ENCODE measurements around the gene ANTXR1. TPM values are rescaled to one million over a fixed set of nuclear protein-coding genes. Genes with fewer than 3 reads are reported as not detected.

Gene ANTXR1
- total RNA-seq, 1 donor from 2014 or later = 35.5 TPM

DNA sequence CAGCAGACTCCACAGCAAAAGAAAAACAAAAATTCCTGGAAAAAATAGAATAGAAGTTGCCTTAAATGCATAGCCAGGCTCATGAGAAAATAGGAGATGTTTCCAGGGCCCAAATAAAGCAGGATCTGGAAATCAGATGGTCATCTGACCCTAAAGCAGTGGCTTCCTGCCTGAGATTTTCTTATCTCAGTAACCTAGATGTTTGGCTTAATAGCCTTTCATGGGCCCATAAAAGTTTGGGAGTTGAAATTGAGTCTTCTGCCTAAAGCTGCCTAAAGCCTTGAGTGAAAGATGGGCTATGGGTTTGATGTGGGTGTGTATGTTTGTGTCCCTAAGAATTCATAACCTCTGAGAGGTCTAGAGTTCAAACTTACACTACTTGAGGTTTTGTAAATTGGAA is 149.1 kb downstream of the ANTXR1 start:
- no peak for DNase-seq (ENCODE audit: low read depth)
- Histone ChIP-seq H3K4me3 (ENCODE audit: low read depth, low read length) (no peak overlapping the region), H3K27me3 (ENCODE audit: control insufficient read depth, insufficient read depth, low read length) (no peaks in the 10 kb centered on the region), H3K36me3 (ENCODE audit: control insufficient read depth, insufficient read depth, low read length) (no peaks in the 10 kb centered on the region)
- TF ChIP-seq CTCF (IDR thresholded peaks at IDR 0.05; ENCODE audit: insufficient read depth, low read length, poor library complexity, severe bottlenecking) = no peak

DNA sequence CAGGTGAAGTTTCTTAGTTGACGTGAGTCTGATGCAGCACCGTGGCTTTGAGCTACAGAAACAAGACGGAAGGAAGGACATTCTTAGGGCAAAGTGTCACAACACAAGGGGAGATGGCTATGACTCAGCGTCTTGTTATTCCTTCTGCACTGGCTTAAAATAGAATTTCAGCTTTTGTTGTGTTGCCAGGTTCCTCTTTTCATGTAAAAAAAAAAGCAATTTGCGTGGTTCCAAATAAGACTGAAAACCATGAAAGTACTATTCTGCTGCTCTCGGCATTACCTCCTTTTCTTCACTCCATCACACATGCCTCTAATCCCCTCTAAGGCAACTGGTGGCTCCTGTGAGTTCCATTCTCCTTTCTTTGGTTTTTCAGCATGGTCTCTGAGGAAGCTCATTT is 150.1 kb downstream of the ANTXR1 start:
- no peak for TF ChIP-seq CTCF (IDR thresholded peaks at IDR 0.05; ENCODE audit: insufficient read depth, low read length, poor library complexity, severe bottlenecking)
- Histone ChIP-seq H3K36me3 (ENCODE audit: control insufficient read depth, insufficient read depth, low read length) (no peaks in the 10 kb centered on the region), H3K27me3 (ENCODE audit: control insufficient read depth, insufficient read depth, low read length) (no peaks in the 10 kb centered on the region), H3K4me3 (ENCODE audit: low read depth, low read length) (no peak overlapping the region)
- peak; percentile 85 for DNase-seq (ENCODE audit: low read depth)

- DNase-seq (ENCODE audit: low read depth) = no peak
- Histone ChIP-seq H3K36me3 (ENCODE audit: control insufficient read depth, insufficient read depth, low read length) (no peaks in the 10 kb centered on the region), H3K27me3 (ENCODE audit: control insufficient read depth, insufficient read depth, low read length) (no peaks in the 10 kb centered on the region), H3K4me3 (ENCODE audit: low read depth, low read length) (no peak overlapping the region)
- TF ChIP-seq CTCF (IDR thresholded peaks at IDR 0.05; ENCODE audit: insufficient read depth, low read length, poor library complexity, severe bottlenecking) = no peak
Observed at GRCh38 chr2:69163556-69163955, 150.6 kb downstream of the ANTXR1 start.

GRCh38 chr2:69164061-69164778 is 151.2 kb downstream of the ANTXR1 start:
- peak; percentile 65 for DNase-seq (ENCODE audit: low read depth)
- Histone ChIP-seq H3K36me3 (ENCODE audit: control insufficient read depth, insufficient read depth, low read length) (no peaks in the 10 kb centered on the region), H3K27me3 (ENCODE audit: control insufficient read depth, insufficient read depth, low read length) (no peaks in the 10 kb centered on the region), H3K4me3 (ENCODE audit: low read depth, low read length) (no peak overlapping the region)
- no peak for TF ChIP-seq CTCF (IDR thresholded peaks at IDR 0.05; ENCODE audit: insufficient read depth, low read length, poor library complexity, severe bottlenecking)

DNA sequence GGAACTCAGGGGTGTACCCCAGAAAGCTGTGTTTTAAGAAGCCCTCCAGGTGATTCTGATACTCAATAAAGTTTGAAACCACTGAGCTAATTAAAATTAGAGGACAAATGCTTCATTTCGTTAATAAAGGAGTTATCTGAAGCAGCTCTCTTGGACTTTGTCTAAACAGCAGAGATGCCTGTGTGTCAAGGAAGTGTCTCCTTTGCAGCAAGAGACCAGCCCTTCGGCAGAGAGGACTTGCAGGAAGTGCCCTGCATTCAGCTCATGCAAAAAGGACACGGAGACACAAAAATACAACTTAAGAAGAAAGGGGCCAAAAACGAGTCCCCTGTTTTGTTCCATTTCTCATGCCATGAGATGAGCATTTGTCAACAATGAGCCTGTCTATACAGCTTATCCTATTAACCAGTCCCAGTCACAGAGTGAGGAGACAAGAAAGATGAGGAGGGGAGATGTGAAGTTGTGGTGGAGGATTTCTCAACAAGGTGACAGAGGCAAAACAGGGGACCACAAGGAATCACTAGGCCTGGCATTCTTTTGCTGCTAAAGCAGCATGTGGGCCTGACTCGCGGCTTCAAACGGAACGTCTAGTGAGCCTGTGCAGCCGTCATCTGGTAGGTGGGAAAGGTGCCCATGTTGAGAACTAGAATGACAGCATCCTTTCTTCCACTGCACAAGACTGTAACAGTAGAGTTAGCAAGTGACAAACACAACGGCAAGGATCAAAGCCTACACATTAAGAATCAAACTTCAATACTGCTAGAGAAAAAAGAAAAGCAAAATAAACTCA is 152.3 kb downstream of the ANTXR1 start:
- no peak for DNase-seq (ENCODE audit: low read depth)
- Histone ChIP-seq H3K27me3 (ENCODE audit: control insufficient read depth, insufficient read depth, low read length) (no peaks in the 10 kb centered on the region), H3K4me3 (ENCODE audit: low read depth, low read length) (no peak overlapping the region), H3K36me3 (ENCODE audit: control insufficient read depth, insufficient read depth, low read length) (no peaks in the 10 kb centered on the region)
- no peak for TF ChIP-seq CTCF (IDR thresholded peaks at IDR 0.05; ENCODE audit: insufficient read depth, low read length, poor library complexity, severe bottlenecking)

All from kidney epithelial cell (primary cell).